Endothelial cell of umbilical vein (primary cell): ENCODE results near the gene MAFB. TPM values are rescaled to one million over a fixed set of nuclear protein-coding genes. Genes with fewer than 3 reads are reported as not detected.

Experiments used
- BruUV-seq: library from RNA; stranded (reverse); fragments of 400-500 nt; replicated peaks from 2 replicates; lab custom pipeline; 2021; lab: Mats Ljungman, UMichigan
- CTCF ChIA-PET: fragments of 300-600, 350-600 bp; sonication (Branson Sonifier 250); formaldehyde crosslinking; loops from one replicate; lab custom pipeline; 2021; ENCODE audit warnings: antibody characterized with exemption, inconsistent platforms; lab: Charles Lee
- POLR2A ChIA-PET: fragments of 300-600, 350-600 bp; sonication (Branson Sonifier 250); formaldehyde crosslinking; loops from one replicate; lab custom pipeline; 2021; ENCODE audit warnings: antibody characterized with exemption, inconsistent platforms; lab: Charles Lee
- DNase-seq: peaks from one replicate; pipeline ENCODE4 v3.0.0-alpha.2; 2011; ENCODE audit warnings: low read depth, low spot score
- FAIRE-seq: peaks from 2 replicates; lab custom pipeline; 2011; peaks lifted over from hg19 to GRCh38; lab: Jason Lieb, UNC
- H2AFZ ChIP-seq: 2 replicates; pipeline ENCODE4 v1.6.0; 2012; ENCODE audit warnings: low read depth, low read length, control low read depth, inconsistent platforms
- H3K27ac ChIP-seq: 2 replicates; pipeline ENCODE4 v1.5.1; 2011; ENCODE audit warnings: low read depth, mild to moderate bottlenecking, control low read depth, low read length, moderate library complexity; ENCODE audit not compliant: insufficient read depth
- H3K27me3 ChIP-seq, 2 experiments: 2 replicates each; pipeline versions ENCODE4 v1.6.0 to v1.6.1; 2011; ENCODE audit warnings: low read length in 2 of 2, mixed read lengths in 1 of 2; ENCODE audit not compliant: control insufficient read depth in 2 of 2, insufficient read depth in 2 of 2
- H3K36me3 ChIP-seq, 2 experiments: 2 replicates in 1 of 2; 3 replicates in 1 of 2; pipeline ENCODE4 v1.5.1; 2011; ENCODE audit warnings: low read length in 2 of 2, mild to moderate bottlenecking in 1 of 2, moderate library complexity in 1 of 2; ENCODE audit not compliant: control insufficient read depth in 2 of 2, insufficient read depth in 2 of 2; ENCODE audit errors: extremely low read depth in 1 of 2
- H3K4me1 ChIP-seq: 3 replicates; pipeline ENCODE4 v1.5.1; 2011; ENCODE audit warnings: mild to moderate bottlenecking, low read length; ENCODE audit not compliant: control insufficient read depth, insufficient read depth; ENCODE audit errors: extremely low read depth
- H3K4me2 ChIP-seq: 2 replicates; pipeline ENCODE4 v1.6.1; 2011; ENCODE audit warnings: low read length, control low read depth, mixed read lengths; ENCODE audit not compliant: insufficient read depth
- H3K4me3 ChIP-seq, 3 experiments: fragments of 200-600 bp in 1 of 3; sonication (generic), shearing (Covaris generic) in 1 of 3; replicated peaks in 1 of 3; 2 replicates each; pipeline ENCODE4 v1.5.1; 2011 to 2016; ENCODE audit warnings: control low read depth in 3 of 3, low read length in 3 of 3, mild to moderate bottlenecking in 2 of 3, inconsistent platforms in 1 of 3, low read depth in 1 of 3, moderate library complexity in 1 of 3; ENCODE audit not compliant: insufficient read depth in 1 of 3
- H3K79me2 ChIP-seq: 2 replicates; pipeline ENCODE4 v1.6.0; 2012; ENCODE audit warnings: low read length, inconsistent platforms; ENCODE audit not compliant: control insufficient read depth, insufficient read depth
- H3K9ac ChIP-seq: replicated peaks from 2 replicates; pipeline ENCODE3; 2011; ENCODE audit warnings: low read length, control low read depth; ENCODE audit not compliant: insufficient read depth; ENCODE audit errors: extremely low read depth
- H3K9me1 ChIP-seq: replicated peaks from 3 replicates; pipeline ENCODE4 v1.6.0; 2011; ENCODE audit warnings: mild to moderate bottlenecking, low read length; ENCODE audit not compliant: control insufficient read depth, insufficient read depth; ENCODE audit errors: extremely low read depth
- H3K9me3 ChIP-seq: replicated peaks from 2 replicates; pipeline ENCODE4 v1.5.1; 2012; ENCODE audit warnings: low read length, inconsistent platforms; ENCODE audit not compliant: control insufficient read depth, insufficient read depth
- H4K20me1 ChIP-seq: replicated peaks from 2 replicates; pipeline ENCODE3; 2011; ENCODE audit warnings: mild to moderate bottlenecking, low read length; ENCODE audit not compliant: control insufficient read depth, insufficient read depth; ENCODE audit errors: extremely low read depth
- EZH2 ChIP-seq: IDR thresholded peaks from 2 replicates; pipeline ENCODE4 v1.6.1; 2012; ENCODE audit warnings: borderline replicate concordance, low read depth, mild to moderate bottlenecking, moderate library complexity, low read length, inconsistent platforms; ENCODE audit not compliant: severe bottlenecking
- FOS ChIP-seq: IDR thresholded peaks from 2 replicates; pipeline ENCODE4 v1.6.1; 2011; ENCODE audit warnings: mild to moderate bottlenecking, low read length, moderate library complexity, borderline replicate concordance; ENCODE audit not compliant: insufficient read depth
- GATA2 ChIP-seq: IDR thresholded peaks from 2 replicates; pipeline ENCODE4 v1.7.0; 2011; ENCODE audit warnings: low read depth, mild to moderate bottlenecking, moderate library complexity, mixed read lengths, low read length; ENCODE audit not compliant: insufficient read length, insufficient read depth
- JUN ChIP-seq: IDR thresholded peaks from 2 replicates; pipeline ENCODE4 v1.6.1; 2011; ENCODE audit warnings: borderline replicate concordance, low read depth; ENCODE audit not compliant: insufficient read length, insufficient read depth
- MYC ChIP-seq: IDR thresholded peaks from one replicate; pipeline ENCODE4 v1.6.1; 2011; ENCODE audit warnings: mild to moderate bottlenecking, low read depth, low read length
- POLR2A ChIP-seq: IDR thresholded peaks from 2 replicates; pipeline ENCODE4 v1.6.1; 2012; ENCODE audit warnings: low read depth, mild to moderate bottlenecking, control low read depth, low read length
- POLR2AphosphoS5 ChIP-seq: IDR thresholded peaks from 2 replicates; pipeline ENCODE4 v1.6.1; 2012; ENCODE audit warnings: low read depth, mild to moderate bottlenecking, control low read depth, low read length, moderate library complexity; ENCODE audit not compliant: insufficient read depth
- dilution Hi-C: fragments of 300-500 bp; cut with MboI; formaldehyde crosslinking; loops from one replicate; pipeline ENCODE4 v1.15.0; 2019; ENCODE audit warnings: low sequenced_read_pairs; ENCODE audit not compliant: extremely low pct_ligation_motif_present
- intact Hi-C: fragments of 100-400 bp; cut with micrococcal nuclease; formaldehyde crosslinking; loops from one replicate; pipeline ENCODE4 v1.10.0; 2022
- polyA plus RNA-seq, 4 experiments: library from polyadenylated mRNA; depleted of rRNA in 3 of 4; stranded (reverse) in 3 of 4; unstranded in 1 of 4; fragments of >200 nt; gene quantifications; 2 replicates each; pipeline versions ENCODE4 v1.2.1 to v1.2.3, GENCODE V29; 2011 to 2012; ENCODE audit warnings: missing spikeins in 1 of 4
- total RNA-seq: library from RNA; stranded (reverse); gene quantifications from 2 replicates; pipeline ENCODE4 v1.2.3, GENCODE V29; 2021
- TF ChIP-seq, protein P1 (sequence below): IDR thresholded peaks from 2 replicates; pipeline ENCODE4 v1.6.1; 2011; ENCODE audit not compliant: insufficient read depth, insufficient read length
- TF ChIP-seq, protein P2 (sequence below), 2 donors: IDR thresholded peaks; 1 replicate in 1 of 2; 2 replicates in 1 of 2; pipeline ENCODE4 v1.5.1; 2011; ENCODE audit warnings: low read length in 2 of 2, mild to moderate bottlenecking in 2 of 2, moderate library complexity in 2 of 2, control low read depth in 1 of 2, inconsistent platforms in 1 of 2, low read depth in 1 of 2; ENCODE audit not compliant: insufficient read depth in 1 of 2; ENCODE audit errors: extremely low read depth in 1 of 2

Gene MAFB
- total and polyA plus RNA-seq, 2 donors (not counting 3 experiments of a cell fraction or from before 2014, with no cell fraction given), result 1.8 to 3.4 TPM

- BruUV-seq, result no TSS peak
- H3K9me1 ChIP-seq, result no peaks in the 10 kb centered on the region
- H3K27me3 ChIP-seq, result peaks cover 41 to 53% of the 10 kb centered on the region in 2 experiments
- no peak overlapping the region for H3K4me3 ChIP-seq
- POLR2A ChIA-PET, result no interaction called here
- TF ChIP-seq POLR2A (no peak), MYC (no peak), JUN (no peak), POLR2AphosphoS5 (no peak), GATA2 (no peak), EZH2 (no peak), FOS (no peak)
- TF ChIP-seq, protein P1, sequence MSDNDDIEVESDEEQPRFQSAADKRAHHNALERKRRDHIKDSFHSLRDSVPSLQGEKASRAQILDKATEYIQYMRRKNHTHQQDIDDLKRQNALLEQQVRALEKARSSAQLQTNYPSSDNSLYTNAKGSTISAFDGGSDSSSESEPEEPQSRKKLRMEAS, result no peak
- TF ChIP-seq, protein P2, sequence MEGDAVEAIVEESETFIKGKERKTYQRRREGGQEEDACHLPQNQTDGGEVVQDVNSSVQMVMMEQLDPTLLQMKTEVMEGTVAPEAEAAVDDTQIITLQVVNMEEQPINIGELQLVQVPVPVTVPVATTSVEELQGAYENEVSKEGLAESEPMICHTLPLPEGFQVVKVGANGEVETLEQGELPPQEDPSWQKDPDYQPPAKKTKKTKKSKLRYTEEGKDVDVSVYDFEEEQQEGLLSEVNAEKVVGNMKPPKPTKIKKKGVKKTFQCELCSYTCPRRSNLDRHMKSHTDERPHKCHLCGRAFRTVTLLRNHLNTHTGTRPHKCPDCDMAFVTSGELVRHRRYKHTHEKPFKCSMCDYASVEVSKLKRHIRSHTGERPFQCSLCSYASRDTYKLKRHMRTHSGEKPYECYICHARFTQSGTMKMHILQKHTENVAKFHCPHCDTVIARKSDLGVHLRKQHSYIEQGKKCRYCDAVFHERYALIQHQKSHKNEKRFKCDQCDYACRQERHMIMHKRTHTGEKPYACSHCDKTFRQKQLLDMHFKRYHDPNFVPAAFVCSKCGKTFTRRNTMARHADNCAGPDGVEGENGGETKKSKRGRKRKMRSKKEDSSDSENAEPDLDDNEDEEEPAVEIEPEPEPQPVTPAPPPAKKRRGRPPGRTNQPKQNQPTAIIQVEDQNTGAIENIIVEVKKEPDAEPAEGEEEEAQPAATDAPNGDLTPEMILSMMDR (IDR thresholded peaks at IDR 0.05; ENCODE audit: extremely low read depth in 1 of 2, insufficient read depth in 1 of 2, low read depth in 1 of 2, low read length in 2 of 2), result no peak
- FAIRE-seq (no peak), DNase-seq (no peak)
- no peaks in the 10 kb centered on the region for H3K79me2 ChIP-seq
- no peaks in the 10 kb centered on the region for H3K36me3 ChIP-seq
- H3K9me3 ChIP-seq, result no peaks in the 10 kb centered on the region
- no peak overlapping the region for H3K4me2 ChIP-seq
- H3K4me1 ChIP-seq, result peaks cover 9% of the 10 kb centered on the region
- dilution Hi-C loops, result no loop called here
- no peak overlapping the region for H3K27ac ChIP-seq
- CTCF ChIA-PET, result no interaction called here
- no peak overlapping the region for H3K9ac ChIP-seq
- H2AFZ ChIP-seq, result no peak overlapping the region
- intact Hi-C loops, result no loop called here
- no peaks in the 10 kb centered on the region for H4K20me1 ChIP-seq
These were observed 5.2 kb upstream of the MAFB start for GRCh38 chr20:40694246-40694645.
